ENCODE measurements around the gene TSPAN9. TPM values are rescaled to one million over a fixed set of nuclear protein-coding genes. Genes with fewer than 3 reads are reported as not detected.

The TSPAN9 gene
- total RNA-seq, 4 donors from 2014 or later, result 27.9 to 49.1 (median 42.0) TPM

- intact Hi-C loops (cut with DNase I; ENCODE audit: low total_unique reads), result no loop called here
- no peak for DNase-seq (ENCODE audit: low spot score in 2 of 2)
- TF ChIP-seq POLR2A (IDR thresholded peaks at IDR 0.05) (no peak), CTCF (IDR thresholded peaks at IDR 0.05) (no peak)
- 37 to 65% methylated on average over 13 of the region's 13 CpGs for WGBS, 2 donors
- no peak overlapping the region for H3K4me3 ChIP-seq (ENCODE audit: low read depth, poor library complexity, severe bottlenecking)
Observed at GRCh38 chr12:3313066-3313465, 235.9 kb downstream of the TSPAN9 start.

GRCh38 chr12:3313675-3314663 is 236.8 kb downstream of the TSPAN9 start:
- intact Hi-C loops (cut with DNase I; ENCODE audit: low total_unique reads), result no loop called here
- TF ChIP-seq CTCF (IDR thresholded peaks at IDR 0.05), result no peak
- no peak for TF ChIP-seq POLR2A (IDR thresholded peaks at IDR 0.05)
- WGBS, 2 donors, result 52 to 54% methylated on average over 12 of the region's 13 CpGs
- DNase-seq (ENCODE audit: low spot score in 2 of 2), result no peak
- no peak overlapping the region for H3K4me3 ChIP-seq (ENCODE audit: low read depth, poor library complexity, severe bottlenecking)

GRCh38 chr12:3315201-3315661 is 238.1 kb downstream of the TSPAN9 start:
- intact Hi-C loops (cut with DNase I; ENCODE audit: low total_unique reads), result no loop called here
- DNase-seq (ENCODE audit: low spot score in 2 of 2), result peak in 1 of 2 donors; percentile 52
- no peak overlapping the region for H3K4me3 ChIP-seq (ENCODE audit: low read depth, poor library complexity, severe bottlenecking)
- 10 to 23% methylated on average over 11 of the region's 11 CpGs for WGBS, 2 donors
- TF ChIP-seq POLR2A (IDR thresholded peaks at IDR 0.05), result no peak
- no peak for TF ChIP-seq CTCF (IDR thresholded peaks at IDR 0.05)

GRCh38 chr12:3316776-3317480 is 239.7 kb downstream of the TSPAN9 start:
- H3K4me3 ChIP-seq (ENCODE audit: low read depth, poor library complexity, severe bottlenecking), result no peak overlapping the region
- intact Hi-C loops (cut with DNase I; ENCODE audit: low total_unique reads), result no loop called here
- TF ChIP-seq POLR2A (IDR thresholded peaks at IDR 0.05) (no peak), CTCF (IDR thresholded peaks at IDR 0.05) (no peak)
- DNase-seq (ENCODE audit: low spot score in 2 of 2), result no peak
- 89 to 96% methylated on average over 12 of the region's 12 CpGs for WGBS, 2 donors

- intact Hi-C loops (cut with DNase I; ENCODE audit: low total_unique reads), result no loop called here
- H3K4me3 ChIP-seq (ENCODE audit: low read depth, poor library complexity, severe bottlenecking), result no peak overlapping the region
- WGBS, 2 donors, result 84 to 85% methylated on average over 4 of the region's 4 CpGs
- no peak for TF ChIP-seq POLR2A (IDR thresholded peaks at IDR 0.05)
- TF ChIP-seq CTCF (IDR thresholded peaks at IDR 0.05), result no peak
- no peak for DNase-seq (ENCODE audit: low spot score in 2 of 2)
Observed at GRCh38 chr12:3317481-3317815, 240.3 kb downstream of the TSPAN9 start.

Data from lower leg skin (tissue), 4 donors.